Measurements from ENCODE around the gene NADK2. TPM values are rescaled to one million over a fixed set of nuclear protein-coding genes. Genes with fewer than 3 reads are reported as not detected.
"Not testable (repeated sequence)": the region's sequence is repeated elsewhere in the genome, so short reads cannot be mapped to it uniquely, and the experiment has no call there.

Gene NADK2
- total and polyA plus RNA-seq, 2 donors (not counting 3 experiments of a cell fraction or from before 2014, with no cell fraction given), result 4.0 to 20.3 TPM

DNA sequence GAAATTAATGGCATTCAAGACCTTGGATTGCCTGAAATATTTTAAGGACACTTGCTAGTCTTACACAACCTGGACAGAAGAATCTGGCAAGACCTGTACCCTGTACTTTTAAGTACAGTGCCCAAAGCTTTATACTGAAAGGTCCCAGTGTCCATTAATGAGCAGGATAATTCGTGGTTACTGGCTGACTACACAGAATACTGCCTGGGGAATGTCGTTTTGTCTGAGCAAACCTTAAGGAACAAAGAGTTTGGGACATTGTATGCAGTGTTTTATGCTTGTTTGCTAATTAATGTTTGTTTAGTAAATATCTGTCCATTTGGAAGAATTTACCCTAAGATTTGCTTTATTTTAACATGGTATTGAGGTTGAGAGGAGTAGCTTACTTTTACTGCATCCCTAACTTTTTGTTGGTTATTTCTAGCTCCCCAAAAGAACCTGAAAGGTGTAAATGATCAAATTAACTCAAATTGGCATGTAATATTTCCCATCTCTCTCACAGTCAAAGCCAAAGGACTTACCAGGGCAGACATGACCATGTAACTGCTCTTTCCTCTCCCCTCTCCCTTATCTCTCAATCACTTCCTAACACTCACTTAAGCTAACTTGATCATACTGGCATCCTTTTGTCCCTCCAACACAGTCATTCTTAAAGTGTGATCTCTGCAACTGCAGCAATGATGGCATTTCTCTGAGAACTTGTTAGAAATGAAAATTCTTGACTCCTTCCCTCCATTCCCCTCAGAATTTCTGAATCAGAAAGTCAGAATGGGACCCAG is 44.3 kb upstream of the NADK2 start:
- no peaks in the 10 kb centered on the region for H3K4me1 ChIP-seq (ENCODE audit: control insufficient read depth, extremely low read depth, insufficient read depth, low read length)
- dilution Hi-C loops (cut with MboI; ENCODE audit: extremely low pct_ligation_motif_present, low sequenced_read_pairs), result no loop called here
- DNase-seq (ENCODE audit: low read depth, low spot score), result no peak
- no peak overlapping the region for H3K4me3 ChIP-seq (replicated peaks in 1 of 3; ENCODE audit: insufficient read depth in 1 of 3, low read depth in 1 of 3, low read length in 3 of 3)
- no peaks in the 10 kb centered on the region for H4K20me1 ChIP-seq (replicated peaks; ENCODE audit: control insufficient read depth, extremely low read depth, insufficient read depth, low read length)
- FAIRE-seq, result no peak
- H3K79me2 ChIP-seq (ENCODE audit: control insufficient read depth, insufficient read depth, low read length), result no peaks in the 10 kb centered on the region
- no peak overlapping the region for H3K4me2 ChIP-seq (ENCODE audit: insufficient read depth, low read length)
- H3K27me3 ChIP-seq (ENCODE audit: control insufficient read depth in 2 of 2, insufficient read depth in 2 of 2, low read length in 2 of 2), result no peaks in the 10 kb centered on the region
- no peaks in the 10 kb centered on the region for H3K9me3 ChIP-seq (replicated peaks; ENCODE audit: control insufficient read depth, insufficient read depth, low read length)
- no peak overlapping the region for H3K27ac ChIP-seq (ENCODE audit: insufficient read depth, low read depth, low read length)
- H3K9me1 ChIP-seq (replicated peaks; ENCODE audit: control insufficient read depth, extremely low read depth, insufficient read depth, low read length), result no peaks in the 10 kb centered on the region
- no TSS peak for BruUV-seq (replicated peaks)
- CTCF ChIA-PET, result no interaction called here
- H3K36me3 ChIP-seq (ENCODE audit: control insufficient read depth in 2 of 2, extremely low read depth in 1 of 2, insufficient read depth in 2 of 2, low read length in 2 of 2), result no peaks in the 10 kb centered on the region
- H2AFZ ChIP-seq (ENCODE audit: low read depth, low read length), result no peak overlapping the region
- intact Hi-C loops (cut with micrococcal nuclease), result no loop called here
- POLR2A ChIA-PET, result no interaction called here
- TF ChIP-seq POLR2AphosphoS5 (IDR thresholded peaks at IDR 0.05; ENCODE audit: insufficient read depth, low read depth, low read length), result no peak
- TF ChIP-seq MAX (IDR thresholded peaks at IDR 0.05; ENCODE audit: insufficient read depth, insufficient read length), result no peak
- TF ChIP-seq POLR2A (IDR thresholded peaks at IDR 0.05; ENCODE audit: low read depth, low read length), result no peak
- TF ChIP-seq MYC (IDR thresholded peaks at IDR 0.05; ENCODE audit: low read depth, low read length), result no peak
- TF ChIP-seq, protein P1, sequence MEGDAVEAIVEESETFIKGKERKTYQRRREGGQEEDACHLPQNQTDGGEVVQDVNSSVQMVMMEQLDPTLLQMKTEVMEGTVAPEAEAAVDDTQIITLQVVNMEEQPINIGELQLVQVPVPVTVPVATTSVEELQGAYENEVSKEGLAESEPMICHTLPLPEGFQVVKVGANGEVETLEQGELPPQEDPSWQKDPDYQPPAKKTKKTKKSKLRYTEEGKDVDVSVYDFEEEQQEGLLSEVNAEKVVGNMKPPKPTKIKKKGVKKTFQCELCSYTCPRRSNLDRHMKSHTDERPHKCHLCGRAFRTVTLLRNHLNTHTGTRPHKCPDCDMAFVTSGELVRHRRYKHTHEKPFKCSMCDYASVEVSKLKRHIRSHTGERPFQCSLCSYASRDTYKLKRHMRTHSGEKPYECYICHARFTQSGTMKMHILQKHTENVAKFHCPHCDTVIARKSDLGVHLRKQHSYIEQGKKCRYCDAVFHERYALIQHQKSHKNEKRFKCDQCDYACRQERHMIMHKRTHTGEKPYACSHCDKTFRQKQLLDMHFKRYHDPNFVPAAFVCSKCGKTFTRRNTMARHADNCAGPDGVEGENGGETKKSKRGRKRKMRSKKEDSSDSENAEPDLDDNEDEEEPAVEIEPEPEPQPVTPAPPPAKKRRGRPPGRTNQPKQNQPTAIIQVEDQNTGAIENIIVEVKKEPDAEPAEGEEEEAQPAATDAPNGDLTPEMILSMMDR (IDR thresholded peaks at IDR 0.05; ENCODE audit: extremely low read depth in 1 of 2, insufficient read depth in 1 of 2, low read depth in 1 of 2, low read length in 2 of 2), result no peak
- no peak for TF ChIP-seq FOS (IDR thresholded peaks at IDR 0.05; ENCODE audit: borderline replicate concordance, insufficient read depth, low read length)
- no peak for TF ChIP-seq EZH2 (IDR thresholded peaks at IDR 0.05; ENCODE audit: borderline replicate concordance, low read depth, low read length, severe bottlenecking)
- no peak for TF ChIP-seq GATA2 (IDR thresholded peaks at IDR 0.05; ENCODE audit: insufficient read depth, insufficient read length, low read depth, low read length)
- TF ChIP-seq JUN (IDR thresholded peaks at IDR 0.05; ENCODE audit: borderline replicate concordance, insufficient read depth, insufficient read length, low read depth), result no peak
- H3K9ac ChIP-seq (replicated peaks; ENCODE audit: extremely low read depth, insufficient read depth, low read length), result no peak overlapping the region

DNA sequence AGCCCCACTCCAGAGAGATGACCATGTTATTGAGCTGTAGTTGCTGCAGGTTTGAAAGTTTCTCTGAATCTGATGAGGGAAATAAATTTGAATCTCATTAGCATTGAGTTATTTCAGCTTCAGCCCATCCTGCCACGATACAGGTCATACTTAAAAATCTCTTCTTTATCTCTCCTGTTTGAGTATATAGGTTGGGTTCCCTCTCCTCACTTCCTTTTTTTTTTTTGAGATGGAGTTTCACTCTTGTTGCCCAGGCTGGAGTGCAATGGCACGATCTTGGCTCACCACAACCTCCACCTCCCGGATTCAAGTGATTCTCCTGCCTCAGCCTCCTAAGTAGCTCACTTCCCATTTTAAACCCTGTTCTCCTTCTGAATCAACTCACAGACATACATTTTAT is 42.0 kb upstream of the NADK2 start:
- POLR2A ChIA-PET; intact Hi-C loops (cut with micrococcal nuclease); H3K4me1 ChIP-seq (ENCODE audit: control insufficient read depth, extremely low read depth, insufficient read depth, low read length); H3K4me2 ChIP-seq (ENCODE audit: insufficient read depth, low read length); H3K9ac ChIP-seq (replicated peaks; ENCODE audit: extremely low read depth, insufficient read depth, low read length); H3K4me3 ChIP-seq (replicated peaks in 1 of 3; ENCODE audit: insufficient read depth in 1 of 3, low read depth in 1 of 3, low read length in 3 of 3); H3K36me3 ChIP-seq (ENCODE audit: control insufficient read depth in 2 of 2, extremely low read depth in 1 of 2, insufficient read depth in 2 of 2, low read length in 2 of 2); dilution Hi-C loops (cut with MboI; ENCODE audit: extremely low pct_ligation_motif_present, low sequenced_read_pairs); DNase-seq (ENCODE audit: low read depth, low spot score); FAIRE-seq; H4K20me1 ChIP-seq (replicated peaks; ENCODE audit: control insufficient read depth, extremely low read depth, insufficient read depth, low read length); H3K27me3 ChIP-seq (ENCODE audit: control insufficient read depth in 2 of 2, insufficient read depth in 2 of 2, low read length in 2 of 2); H2AFZ ChIP-seq (ENCODE audit: low read depth, low read length); H3K9me3 ChIP-seq (replicated peaks; ENCODE audit: control insufficient read depth, insufficient read depth, low read length); H3K27ac ChIP-seq (ENCODE audit: insufficient read depth, low read depth, low read length); H3K9me1 ChIP-seq (replicated peaks; ENCODE audit: control insufficient read depth, extremely low read depth, insufficient read depth, low read length); BruUV-seq (replicated peaks); H3K79me2 ChIP-seq (ENCODE audit: control insufficient read depth, insufficient read depth, low read length): not testable (repeated sequence)
- CTCF ChIA-PET, result interaction anchor here (0.6 to 2.3 kb wide), 3 partner anchors 10 to 205 kb away, joined by 4 to 5 read pairs (median 4); no protein-coding TSS in a partner anchor

All from endothelial cell of umbilical vein (primary cell).